Gastroesophageal sphincter (tissue), 4 donors: Measurements from ENCODE around the gene CHRM1. TPM values are rescaled to one million over a fixed set of nuclear protein-coding genes. Genes with fewer than 3 reads are reported as not detected.

Experiments
- ATAC-seq: fragments of 150-250 bp; one replicate; pipeline ENCODE4 v1.9.1; 2016; ENCODE audit warnings: mild to moderate bottlenecking, moderate library complexity
- H3K27ac ChIP-seq, 4 donors: fragments of 200-600 bp; sonication (generic) in 3 of 4; 1 replicate in 3 of 4; 2 replicates in 1 of 4; pipeline ENCODE4 v1.5.1; 2016 to 2019
- H3K27me3 ChIP-seq: fragments of 200-600 bp; sonication (generic); one replicate; pipeline ENCODE4 v1.5.1; 2019
- H3K36me3 ChIP-seq, 2 donors: fragments of 200-600 bp; sonication (generic); one replicate each; pipeline ENCODE4 v1.5.1; 2019; ENCODE audit warnings: control low read depth in 1 of 2
- H3K4me1 ChIP-seq, 3 donors: fragments of 200-600 bp; sonication (generic); 1 replicate in 2 of 3; 2 replicates in 1 of 3; pipeline ENCODE4 v1.5.1; 2016 to 2019; ENCODE audit warnings: control low read depth in 2 of 3
- H3K4me3 ChIP-seq, 2 donors: fragments of 200-600 bp; sonication (generic); one replicate each; pipeline ENCODE4 v1.5.1; 2019; ENCODE audit warnings: mild to moderate bottlenecking in 1 of 2, moderate library complexity in 1 of 2
- H3K9me3 ChIP-seq, 3 donors: fragments of 200-600 bp; sonication (generic); one replicate each; pipeline ENCODE4 v1.5.1; 2017 to 2019; ENCODE audit warnings: control low read depth in 2 of 3
- EP300 ChIP-seq: sonication (generic); formaldehyde crosslinking; IDR thresholded peaks from one replicate; pipeline ENCODE4 v1.6.1; 2017; ENCODE audit warnings: antibody characterized with exemption, mild to moderate bottlenecking
- POLR2A ChIP-seq, 2 donors: fragments of 450-650 bp; IDR thresholded peaks; one replicate each; pipeline ENCODE4 v1.6.1; 2017; ENCODE audit warnings: antibody characterized with exemption in 2 of 2, mild to moderate bottlenecking in 2 of 2, moderate library complexity in 1 of 2
- POLR2AphosphoS5 ChIP-seq: sonication (generic); formaldehyde crosslinking; IDR thresholded peaks from one replicate; pipeline ENCODE4 v1.6.1; 2017; ENCODE audit warnings: antibody characterized with exemption
- WGBS, 2 donors: methylation state at CpG; one replicate each; pipeline ENCODE4 v1.1.5; 2018; ENCODE audit warnings: low coverage in 1 of 2; 5-methylcytosine and 5-hydroxymethylcytosine counted together
- total RNA-seq, 4 donors: library from RNA; depleted of rRNA; stranded (reverse); fragments of >200 nt; gene quantifications; one replicate each; pipeline ENCODE4 v1.1.0, GENCODE V29; 2016
- TF ChIP-seq, protein P1 (sequence below), 4 experiments: fragments of 200-600 bp in 2 of 4; fragments of 450-650 bp in 2 of 4; sonication (generic) in 1 of 4; IDR thresholded peaks; one replicate each; pipeline ENCODE4 v1.5.1; 2017 to 2019; ENCODE audit warnings: antibody characterized with exemption in 4 of 4, mild to moderate bottlenecking in 2 of 4, moderate library complexity in 2 of 4

Gene CHRM1
- total RNA-seq, 4 donors from 2014 or later, result 0.16 to 0.89 (median 0.27) TPM; not detected in 1

DNA sequence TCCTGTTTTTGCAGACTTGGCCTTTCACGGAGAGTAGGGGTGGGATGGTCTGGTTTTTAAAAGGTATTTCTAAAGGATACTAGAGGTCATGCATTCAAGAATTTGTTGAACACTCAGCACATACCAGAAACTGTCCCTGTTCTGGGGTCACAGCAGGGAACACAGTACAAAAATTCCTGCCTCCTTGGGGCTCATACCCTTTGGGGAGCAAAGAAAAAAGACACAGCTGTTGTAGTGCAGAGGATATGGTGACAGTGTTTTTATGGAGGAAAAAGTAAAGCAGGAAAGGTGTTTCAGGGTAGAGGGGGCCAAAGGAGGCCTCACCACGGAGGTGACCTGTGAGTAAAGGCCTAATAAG lies 32.1 kb downstream of the CHRM1 start:
- no peaks in the 10 kb centered on the region for H3K9me3 ChIP-seq
- no peak overlapping the region for H3K4me3 ChIP-seq
- peaks cover 0 to 61% (median 4%) of the 10 kb centered on the region in 3 donors for H3K4me1 ChIP-seq
- peaks cover 5 to 56% of the 10 kb centered on the region in 2 donors for H3K36me3 ChIP-seq
- no peaks in the 10 kb centered on the region for H3K27me3 ChIP-seq
- 44% methylated on average over 2 of the region's 2 CpGs; no CpG with 5 or more reads in 1 of the 2 donors for WGBS, 2 donors
- ATAC-seq, result no peak
- TF ChIP-seq, protein P1, sequence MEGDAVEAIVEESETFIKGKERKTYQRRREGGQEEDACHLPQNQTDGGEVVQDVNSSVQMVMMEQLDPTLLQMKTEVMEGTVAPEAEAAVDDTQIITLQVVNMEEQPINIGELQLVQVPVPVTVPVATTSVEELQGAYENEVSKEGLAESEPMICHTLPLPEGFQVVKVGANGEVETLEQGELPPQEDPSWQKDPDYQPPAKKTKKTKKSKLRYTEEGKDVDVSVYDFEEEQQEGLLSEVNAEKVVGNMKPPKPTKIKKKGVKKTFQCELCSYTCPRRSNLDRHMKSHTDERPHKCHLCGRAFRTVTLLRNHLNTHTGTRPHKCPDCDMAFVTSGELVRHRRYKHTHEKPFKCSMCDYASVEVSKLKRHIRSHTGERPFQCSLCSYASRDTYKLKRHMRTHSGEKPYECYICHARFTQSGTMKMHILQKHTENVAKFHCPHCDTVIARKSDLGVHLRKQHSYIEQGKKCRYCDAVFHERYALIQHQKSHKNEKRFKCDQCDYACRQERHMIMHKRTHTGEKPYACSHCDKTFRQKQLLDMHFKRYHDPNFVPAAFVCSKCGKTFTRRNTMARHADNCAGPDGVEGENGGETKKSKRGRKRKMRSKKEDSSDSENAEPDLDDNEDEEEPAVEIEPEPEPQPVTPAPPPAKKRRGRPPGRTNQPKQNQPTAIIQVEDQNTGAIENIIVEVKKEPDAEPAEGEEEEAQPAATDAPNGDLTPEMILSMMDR (IDR thresholded peaks at IDR 0.05), result no peak
- TF ChIP-seq POLR2A (IDR thresholded peaks at IDR 0.05), result no peak
- H3K27ac ChIP-seq, result peak overlapping the region in 2 of 4 donors; percentile 1 to 22

DNA sequence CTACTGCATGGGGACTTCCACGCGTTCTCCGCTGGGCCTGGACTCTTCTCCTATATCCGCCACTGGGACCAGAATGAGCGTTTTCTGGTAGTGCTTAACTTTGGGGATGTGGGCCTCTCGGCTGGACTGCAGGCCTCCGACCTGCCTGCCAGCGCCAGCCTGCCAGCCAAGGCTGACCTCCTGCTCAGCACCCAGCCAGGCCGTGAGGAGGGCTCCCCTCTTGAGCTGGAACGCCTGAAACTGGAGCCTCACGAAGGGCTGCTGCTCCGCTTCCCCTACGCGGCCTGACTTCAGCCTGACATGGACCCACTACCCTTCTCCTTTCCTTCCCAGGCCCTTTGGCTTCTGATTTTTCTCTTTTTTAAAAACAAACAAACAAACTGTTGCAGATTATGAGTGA lies 32.8 kb downstream of the CHRM1 start:
- H3K4me3 ChIP-seq, result no peak overlapping the region
- peaks cover 0 to 68% (median 8%) of the 10 kb centered on the region in 3 donors for H3K4me1 ChIP-seq
- no peak overlapping the region for H3K27ac ChIP-seq
- no peak for TF ChIP-seq POLR2AphosphoS5
- no peak for TF ChIP-seq EP300
- TF ChIP-seq, protein P1 (IDR thresholded peaks at IDR 0.05), result no peak
- no peak for TF ChIP-seq POLR2A (IDR thresholded peaks at IDR 0.05)
- no peaks in the 10 kb centered on the region for H3K9me3 ChIP-seq
- peaks cover 5 to 63% of the 10 kb centered on the region in 2 donors for H3K36me3 ChIP-seq
- no peak for ATAC-seq
- H3K27me3 ChIP-seq, result no peaks in the 10 kb centered on the region
- 87 to 92% methylated on average over 4 to 10 of the region's 14 CpGs for WGBS, 2 donors

DNA sequence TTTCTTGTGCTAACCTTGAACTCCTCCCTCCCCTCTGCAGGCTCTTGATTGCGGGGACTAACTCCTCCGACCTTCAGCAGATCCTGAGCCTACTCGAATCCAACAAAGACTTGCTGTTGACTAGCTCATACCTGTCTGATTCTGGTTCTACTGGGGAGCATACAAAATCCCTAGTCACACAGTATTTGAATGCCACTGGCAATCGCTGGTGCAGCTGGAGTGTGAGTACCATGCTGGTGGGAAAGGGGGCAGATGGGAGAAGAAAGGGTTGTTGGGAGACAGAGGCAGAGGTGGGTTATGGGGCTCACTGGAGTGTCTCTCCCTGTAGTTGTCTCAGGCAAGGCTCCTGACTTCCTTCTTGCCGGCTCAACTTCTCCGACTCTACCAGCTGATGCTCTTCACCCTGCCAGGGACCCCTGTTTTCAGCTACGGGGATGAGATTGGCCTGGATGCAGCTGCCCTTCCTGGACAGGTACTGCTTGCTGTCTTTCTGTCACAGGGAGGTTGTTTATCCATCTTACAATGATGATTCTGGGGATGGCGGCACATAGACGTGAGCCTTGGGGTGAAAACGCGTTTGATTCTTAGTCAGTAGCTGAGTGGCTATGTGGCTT lies 35.9 kb downstream of the CHRM1 start:
- Histone ChIP-seq H3K36me3 (peaks cover 5 to 75% of the 10 kb centered on the region in 2 donors), H3K9me3 (no peaks in the 10 kb centered on the region), H3K27me3 (no peaks in the 10 kb centered on the region), H3K4me1 (peaks cover 0 to 88% (median 18%) of the 10 kb centered on the region in 3 donors), H3K27ac (peak overlapping the region in 1 of 4 donors; percentile 24), H3K4me3 (peak overlapping the region in 1 of 2 donors; percentile 2)
- ATAC-seq, result no peak
- 86% methylated on average over 4 to 6 of the region's 11 CpGs for WGBS, 2 donors
- no peak for TF ChIP-seq POLR2AphosphoS5
- TF ChIP-seq, protein P1 (IDR thresholded peaks at IDR 0.05), result no peak
- TF ChIP-seq POLR2A (IDR thresholded peaks at IDR 0.05), result no peak
- no peak for TF ChIP-seq EP300

DNA sequence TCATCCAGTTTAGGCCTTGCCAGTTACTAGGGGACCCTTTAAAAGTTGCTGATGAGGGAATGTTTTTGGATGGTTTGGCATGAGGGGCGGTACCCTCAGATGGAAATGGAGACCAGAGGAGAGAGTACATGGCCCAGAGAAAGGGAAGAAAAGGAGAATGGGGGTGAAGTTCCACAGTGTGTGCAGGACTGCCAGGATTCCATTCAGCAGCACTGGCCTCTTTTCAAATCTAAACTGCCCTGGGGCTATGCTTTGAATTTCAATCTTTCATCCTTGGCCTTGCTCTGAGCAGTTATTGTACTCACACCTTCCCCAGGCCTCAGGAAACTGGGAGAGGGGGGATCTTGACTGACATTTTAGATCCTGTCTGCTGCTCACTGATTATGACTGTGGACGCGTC lies 37.5 kb downstream of the CHRM1 start:
- no peaks in the 10 kb centered on the region for H3K9me3 ChIP-seq
- no peaks in the 10 kb centered on the region for H3K27me3 ChIP-seq
- H3K27ac ChIP-seq, result peak overlapping the region in 3 of 4 donors; percentile 52 to 99 (median 97)
- H3K36me3 ChIP-seq, result peaks cover 5 to 65% of the 10 kb centered on the region in 2 donors
- peaks cover 0 to 89% (median 32%) of the 10 kb centered on the region in 3 donors for H3K4me1 ChIP-seq
- TF ChIP-seq POLR2AphosphoS5 (no peak), POLR2A (IDR thresholded peaks at IDR 0.05) (no peak), EP300 (no peak)
- WGBS, 2 donors, result 38 to 43% methylated on average over 1 to 3 of the region's 3 CpGs
- H3K4me3 ChIP-seq, result peak overlapping the region in 1 of 2 donors; percentile 93
- ATAC-seq, result no peak

DNA sequence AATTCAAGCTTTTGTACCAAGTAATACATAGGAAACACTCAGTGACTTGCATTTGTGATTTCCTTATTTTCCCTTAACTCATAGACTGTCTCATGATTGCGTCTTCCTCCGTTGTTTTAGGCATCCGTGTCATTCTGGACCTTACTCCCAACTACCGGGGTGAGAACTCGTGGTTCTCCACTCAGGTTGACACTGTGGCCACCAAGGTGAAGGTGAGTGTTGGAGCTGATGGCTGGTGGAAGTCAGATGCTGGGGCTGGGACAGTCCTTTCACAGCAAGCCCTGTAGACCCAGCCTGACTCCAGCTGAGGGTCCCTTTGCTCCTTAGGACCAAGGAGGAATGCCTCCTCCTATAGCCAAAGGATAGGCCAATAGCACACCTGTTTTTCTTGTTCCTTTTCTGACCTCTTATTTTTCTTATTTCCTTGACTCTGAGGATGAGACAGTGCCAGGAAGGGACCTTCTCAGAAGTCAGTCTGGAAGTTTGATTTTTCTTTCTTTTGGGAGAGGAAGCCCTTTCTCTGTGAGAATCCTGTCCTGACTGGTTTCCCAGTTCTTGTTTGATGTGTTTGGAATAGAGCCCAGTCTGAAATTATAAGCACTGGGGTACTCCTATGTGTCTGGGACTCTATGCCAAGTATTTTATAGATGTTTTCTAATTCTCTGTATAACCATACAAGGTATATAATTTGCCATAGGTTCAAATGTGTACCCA lies 38.2 kb downstream of the CHRM1 start:
- no peak for ATAC-seq
- TF ChIP-seq EP300 (no peak), POLR2AphosphoS5 (no peak), POLR2A (IDR thresholded peaks at IDR 0.05) (no peak)
- TF ChIP-seq, protein P1 (IDR thresholded peaks at IDR 0.05), result no peak
- Histone ChIP-seq H3K4me1 (peaks cover 0 to 84% (median 32%) of the 10 kb centered on the region in 3 donors), H3K36me3 (peaks cover 0 to 58% of the 10 kb centered on the region in 2 donors), H3K9me3 (no peaks in the 10 kb centered on the region), H3K27me3 (no peaks in the 10 kb centered on the region), H3K27ac (peak overlapping the region in 3 of 4 donors; percentile 97 to 99 (median 97)), H3K4me3 (peak overlapping the region; percentile 85 to 93)
- WGBS, 2 donors, result 26 to 59% methylated on average over 3 to 5 of the region's 5 CpGs
